HepG2 (cell line): ENCODE results near the gene GPS2. TPM values are rescaled to one million over a fixed set of nuclear protein-coding genes. Genes with fewer than 3 reads are reported as not detected.
A peak's percentile ranks its signal among the peaks of the same experiment; 100 is the strongest.

ENCODE experiments used
- AHR ChIP-seq: IDR thresholded peaks from 2 replicates; pipeline ENCODE4 v1.6.1; 2018; ENCODE audit warnings: missing genetic modification reagents, missing compliant biosample characterization
- ATAD3A ChIP-seq: sonication (generic); formaldehyde crosslinking; IDR thresholded peaks from 2 replicates; pipeline ENCODE4 v1.4.0; 2020; ENCODE audit warnings: missing genetic modification reagents
- ATF1 ChIP-seq: IDR thresholded peaks from 2 replicates; pipeline ENCODE4 v1.6.1; 2016; ENCODE audit warnings: mild to moderate bottlenecking, control low read depth
- BRCA1 ChIP-seq: sonication (generic); formaldehyde crosslinking; IDR thresholded peaks from 2 replicates; pipeline ENCODE4 v1.4.0; 2020; ENCODE audit warnings: missing genetic modification reagents
- DR1 ChIP-seq: sonication (generic); formaldehyde crosslinking; IDR thresholded peaks from 2 replicates; pipeline ENCODE4 v1.8.0; 2021; ENCODE audit warnings: mild to moderate bottlenecking, missing genetic modification reagents, inconsistent platforms
- HHEX ChIP-seq: IDR thresholded peaks from 2 replicates; pipeline ENCODE4 v1.6.1; 2016; ENCODE audit warnings: control low read depth
- SKI ChIP-seq: fragments of 450-650 bp; IDR thresholded peaks from one replicate; pipeline ENCODE4 v1.6.1; 2018; ENCODE audit warnings: mild to moderate bottlenecking; ENCODE audit not compliant: partially characterized antibody
- SMARCE1 ChIP-seq: fragments of 450-650 bp; IDR thresholded peaks from 2 replicates; pipeline ENCODE4 v1.6.1; 2017; ENCODE audit warnings: borderline replicate concordance
- ZHX2 ChIP-seq, 2 experiments: sonication (generic) in 1 of 2; formaldehyde crosslinking in 1 of 2; IDR thresholded peaks; 2 replicates each; pipeline versions ENCODE4 v1.6.1 to v1.9.0; 2014 to 2022; ENCODE audit warnings: antibody characterized with exemption in 1 of 2, borderline replicate concordance in 1 of 2, inconsistent platforms in 1 of 2, low read depth in 1 of 2, missing genetic modification reagents in 1 of 2
- ZNF142 ChIP-seq: sonication (generic); formaldehyde crosslinking; IDR thresholded peaks from 2 replicates; pipeline ENCODE4 v1.4.0; 2020; ENCODE audit warnings: missing genetic modification reagents
- ZNF232 ChIP-seq: sonication (generic); formaldehyde crosslinking; IDR thresholded peaks from 2 replicates; pipeline ENCODE4 v1.4.0; 2020; ENCODE audit warnings: missing genetic modification reagents, borderline replicate concordance
- ZNF430 ChIP-seq: sonication (generic); formaldehyde crosslinking; IDR thresholded peaks from 2 replicates; pipeline ENCODE4 v1.9.0; 2021; ENCODE audit warnings: mild to moderate bottlenecking, missing genetic modification reagents
- ZNF432 ChIP-seq: sonication (generic); formaldehyde crosslinking; IDR thresholded peaks from 2 replicates; pipeline ENCODE4 v1.5.0; 2020; ENCODE audit warnings: missing genetic modification reagents, mild to moderate bottlenecking, borderline replicate concordance
- ZNF513 ChIP-seq: sonication (generic); formaldehyde crosslinking; conservative IDR thresholded peaks from 2 replicates; pipeline ENCODE4 v1.5.0; 2020; ENCODE audit warnings: missing genetic modification reagents
- ZNF572 ChIP-seq: sonication (generic); formaldehyde crosslinking; IDR thresholded peaks from 2 replicates; pipeline ENCODE4 v1.5.1; 2020; ENCODE audit warnings: mild to moderate bottlenecking, missing genetic modification reagents
- ZNF605 ChIP-seq: sonication (generic); formaldehyde crosslinking; IDR thresholded peaks from 2 replicates; pipeline ENCODE4 v1.8.0; 2022; ENCODE audit warnings: mild to moderate bottlenecking, missing genetic modification reagents
- ZNF724P ChIP-seq: sonication (generic); formaldehyde crosslinking; IDR thresholded peaks from 2 replicates; pipeline ENCODE4 v1.8.0; 2022; ENCODE audit warnings: missing genetic modification reagents, borderline replicate concordance
- ZNF878 ChIP-seq: sonication (generic); formaldehyde crosslinking; IDR thresholded peaks from 2 replicates; pipeline ENCODE4 v1.8.1; 2023; ENCODE audit warnings: mild to moderate bottlenecking, missing genetic modification reagents, moderate library complexity
- polyA plus RNA-seq, 8 experiments: library from polyadenylated mRNA; depleted of rRNA in 3 of 8; stranded (reverse) in 7 of 8; unstranded in 1 of 8; fragments of >200 nt; fragmentation: Illumina TruSeq in 4 of 8; extraction: Trizol in 4 of 8; gene quantifications; 2 replicates each; pipeline versions ENCODE4 v1.2.1 to v1.2.3, GENCODE V29; 2011 to 2016; ENCODE audit warnings: low read depth in 4 of 8, missing spikeins in 1 of 8, mixed read lengths in 1 of 8; ENCODE audit not compliant: insufficient read depth in 1 of 8
- total RNA-seq, 5 experiments: library from RNA; depleted of rRNA; stranded (reverse); fragments of >200 nt; fragmentation: Illumina TruSeq; extraction: Trizol; gene quantifications; 2 replicates each; pipeline ENCODE4 v1.2.3, GENCODE V29; 2016; ENCODE audit warnings: low read depth in 1 of 5

Gene GPS2
- total and polyA plus RNA-seq, 2 of the 13 experiments (the other 11 are each of a cell fraction or from before 2014, with no cell fraction given): 58.0 to 59.4 TPM

- TF ChIP-seq SMARCE1 (no peak), ZNF142 (no peak), BRCA1 (CRISPR knock-in tag) (no peak), ZHX2 (IDR thresholded peaks at IDR 0.05; ENCODE audit: low read depth) (no peak), ZHX2 (CRISPR knock-in tag; IDR thresholded peaks at IDR 0.05; ENCODE audit: borderline replicate concordance) (no peak), SKI (peak; percentile 71), ZNF513 (CRISPR knock-in tag) (no peak), ZNF432 (CRISPR knock-in tag) (no peak), ZNF430 (CRISPR knock-in tag) (no peak; the same call in 1 of the 2 replicates), HHEX (CRISPR knock-in tag) (no peak), ATF1 (CRISPR knock-in tag) (no peak), ZNF878 (CRISPR knock-in tag) (no peak), DR1 (CRISPR knock-in tag) (no peak), ZNF724P (CRISPR knock-in tag) (peak; percentile 68; the same call in 1 of the 2 replicates), ZNF572 (CRISPR knock-in tag) (peak; percentile 77; the same call in 1 of the 2 replicates), ATAD3A (no peak), ZNF232 (CRISPR knock-in tag) (no peak), ZNF605 (CRISPR knock-in tag) (peak; percentile 47), AHR (CRISPR knock-in tag) (peak; percentile 59; the same call in 1 of the 2 replicates)
These were observed 34.6 kb downstream of the GPS2 start (continued) for GRCh38 chr17:7280519-7281073.
